ENCODE measurements around the gene TBCA.
"Not testable (repeated sequence)": the region's sequence is repeated elsewhere in the genome, so short reads cannot be mapped to it uniquely, and the experiment has no call there.

TBCA gene

DNA sequence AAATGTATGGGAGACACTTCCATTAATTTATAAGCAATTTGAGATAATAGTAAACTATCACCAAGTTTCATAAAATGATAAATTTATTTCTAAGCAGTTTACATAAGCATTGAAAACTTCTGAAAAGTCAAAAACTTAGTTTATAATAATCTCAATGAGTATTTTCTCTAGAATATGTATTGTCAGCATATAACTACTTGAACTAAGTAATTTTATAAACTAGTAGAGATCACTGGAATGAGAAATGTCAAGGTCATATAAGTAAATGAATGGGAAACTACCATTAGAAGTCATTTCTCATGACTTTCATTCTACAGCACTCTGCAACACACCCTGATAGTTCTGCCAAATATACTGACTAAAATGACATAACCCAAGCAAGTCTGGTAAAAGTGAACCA is 3.4 kb downstream of the TBCA start:
- no peak for DNase-seq (ENCODE audit: low spot score)

DNA sequence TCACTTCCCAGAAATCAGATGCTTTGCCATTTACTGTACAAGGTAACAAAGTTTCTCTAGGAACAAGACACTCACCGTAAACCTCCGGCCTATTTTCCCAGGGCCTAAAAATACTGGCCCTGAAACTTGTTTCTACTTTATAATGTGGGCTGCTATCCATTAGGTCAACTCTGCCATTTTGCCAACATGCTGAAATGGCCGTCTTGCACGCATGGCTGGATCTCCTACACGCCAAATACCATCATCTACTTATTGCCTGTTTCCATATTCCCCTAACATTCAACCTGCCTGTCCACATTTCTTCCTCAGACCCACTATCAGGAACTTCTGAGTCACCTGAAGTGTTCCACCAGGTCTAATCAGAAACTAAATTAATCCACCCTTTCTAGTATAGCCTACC is 4.7 kb downstream of the TBCA start:
- DNase-seq (ENCODE audit: low spot score), result no peak

DNA sequence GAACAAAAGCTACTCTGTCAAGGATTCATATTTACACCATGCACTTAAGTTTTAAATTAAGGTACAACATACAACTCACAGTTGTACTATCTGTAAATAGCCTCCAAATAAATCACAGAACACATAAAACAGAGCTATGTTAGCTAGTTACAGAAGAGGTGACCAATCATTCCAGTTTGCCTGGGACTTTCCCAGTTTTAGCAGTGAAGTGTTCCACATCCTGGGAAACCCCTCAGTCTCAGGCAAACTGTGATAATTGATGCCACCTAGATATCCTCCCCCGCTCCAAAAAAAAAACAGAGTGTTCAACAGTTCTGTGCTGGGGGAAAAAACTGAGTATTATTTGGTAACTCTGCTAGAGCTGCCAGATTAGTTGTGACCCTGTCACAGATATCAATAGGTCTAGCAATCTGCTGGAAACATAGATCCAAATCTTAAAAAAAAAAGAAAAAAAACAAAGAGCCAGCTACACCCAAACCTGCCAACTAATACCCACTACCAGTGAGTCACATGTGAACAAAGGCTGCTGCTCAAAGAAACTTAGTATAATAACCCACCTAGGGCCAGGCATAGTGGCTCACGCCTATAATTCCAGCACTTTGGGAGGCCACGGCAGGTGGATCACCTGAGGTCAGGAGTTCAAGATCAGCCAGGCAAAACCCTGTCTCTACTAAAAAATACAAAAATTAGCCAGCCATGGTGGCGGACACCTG is 5.7 kb downstream of the TBCA start:
- no peak for DNase-seq (ENCODE audit: low spot score)

DNA sequence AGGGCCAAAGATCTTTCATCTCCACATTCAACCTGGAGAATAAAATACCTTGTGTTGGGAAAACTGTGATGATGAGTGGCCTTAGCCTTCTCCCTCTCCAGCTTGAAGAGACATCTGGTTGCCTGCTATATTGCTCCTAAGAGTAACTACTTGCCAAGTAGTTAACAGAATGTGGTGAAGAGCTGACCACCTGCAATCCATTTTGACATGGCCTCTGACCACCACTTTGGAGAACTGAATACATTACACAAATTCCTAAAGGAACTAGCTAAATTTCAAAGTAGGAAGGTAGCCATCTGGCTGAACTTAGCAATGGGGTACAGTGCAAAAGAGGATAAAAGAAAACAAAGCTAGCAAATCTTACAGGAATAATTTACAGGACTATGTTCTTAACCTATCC is 7.2 kb downstream of the TBCA start:
- DNase-seq (ENCODE audit: low spot score), result no peak

DNA sequence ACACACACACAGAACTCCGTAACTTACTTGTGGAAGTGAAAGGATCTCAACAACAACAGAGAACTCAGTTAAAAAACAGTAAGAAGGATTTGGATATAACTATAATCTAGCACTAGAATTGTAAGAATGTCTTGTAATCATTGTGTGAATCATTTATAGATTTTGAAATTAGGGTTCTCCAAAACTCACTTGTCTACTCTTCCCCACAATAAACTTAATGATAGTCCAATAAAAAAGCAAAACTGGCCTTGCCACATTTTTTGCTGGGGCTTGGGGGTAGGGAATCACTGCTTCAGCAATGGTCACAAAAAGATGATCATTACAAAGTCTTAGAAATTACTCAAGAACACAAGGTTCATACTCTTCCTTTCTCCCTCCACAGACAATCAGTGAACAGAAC is 8.8 kb downstream of the TBCA start:
- DNase-seq (ENCODE audit: low spot score), result no peak

DNA sequence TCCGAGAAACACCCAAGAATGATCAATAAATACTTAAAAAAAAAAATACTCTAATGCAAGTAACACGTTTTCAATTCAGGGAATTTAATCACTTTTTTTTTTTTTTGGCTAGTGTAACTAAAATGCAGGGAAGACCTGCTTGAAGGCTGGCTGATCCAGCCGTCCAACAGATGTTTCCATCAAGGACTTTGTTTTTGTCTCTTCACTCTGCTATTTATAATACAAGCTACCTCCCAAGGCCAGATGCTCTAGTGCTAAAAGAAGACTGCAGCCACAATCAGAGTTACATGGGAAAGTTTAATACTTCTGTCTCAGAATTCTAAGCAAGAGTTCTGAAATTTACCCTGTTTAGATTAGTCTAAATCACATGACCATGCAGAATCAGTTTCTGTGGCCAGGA is 14.5 kb downstream of the TBCA start:
- no peak for DNase-seq (ENCODE audit: low spot score)

DNA sequence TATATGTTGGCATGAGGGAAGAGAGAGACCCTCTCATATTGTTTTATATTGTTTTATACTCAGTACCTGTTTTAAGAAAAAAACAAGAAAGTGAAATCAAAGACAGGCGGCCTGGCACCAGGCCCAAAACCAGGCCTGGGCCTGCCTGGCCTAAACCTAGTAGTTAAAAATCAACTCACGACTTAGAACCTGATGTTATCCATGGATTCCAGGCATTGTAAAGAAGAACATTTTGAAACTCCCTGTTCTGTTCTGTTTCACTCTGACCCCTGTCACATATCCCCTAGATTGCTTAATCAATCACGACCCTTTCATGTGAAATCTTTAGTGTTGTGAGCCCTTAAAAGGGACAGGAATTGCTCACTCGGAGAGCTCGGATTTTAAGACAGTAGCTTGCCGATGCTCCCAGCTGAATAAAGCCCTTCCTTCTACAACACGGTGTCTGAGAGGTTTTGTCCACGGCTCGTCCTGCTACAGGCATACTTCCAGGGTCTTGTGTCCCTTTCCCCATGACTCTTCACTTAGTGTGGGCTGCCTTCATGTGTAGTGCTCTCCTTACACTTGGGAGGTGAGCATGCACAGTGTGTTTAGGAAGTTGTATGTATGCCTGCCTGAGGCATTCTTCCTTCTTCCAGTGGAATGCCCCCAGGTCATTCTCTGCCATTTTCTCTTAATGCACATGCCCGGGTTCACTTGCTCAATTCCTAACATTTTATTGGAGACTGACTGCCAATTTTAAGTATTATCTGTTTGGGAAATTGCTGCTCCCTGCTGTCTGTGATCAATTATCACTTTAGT is 17.8 kb downstream of the TBCA start:
- DNase-seq (ENCODE audit: low spot score), result no peak

DNA sequence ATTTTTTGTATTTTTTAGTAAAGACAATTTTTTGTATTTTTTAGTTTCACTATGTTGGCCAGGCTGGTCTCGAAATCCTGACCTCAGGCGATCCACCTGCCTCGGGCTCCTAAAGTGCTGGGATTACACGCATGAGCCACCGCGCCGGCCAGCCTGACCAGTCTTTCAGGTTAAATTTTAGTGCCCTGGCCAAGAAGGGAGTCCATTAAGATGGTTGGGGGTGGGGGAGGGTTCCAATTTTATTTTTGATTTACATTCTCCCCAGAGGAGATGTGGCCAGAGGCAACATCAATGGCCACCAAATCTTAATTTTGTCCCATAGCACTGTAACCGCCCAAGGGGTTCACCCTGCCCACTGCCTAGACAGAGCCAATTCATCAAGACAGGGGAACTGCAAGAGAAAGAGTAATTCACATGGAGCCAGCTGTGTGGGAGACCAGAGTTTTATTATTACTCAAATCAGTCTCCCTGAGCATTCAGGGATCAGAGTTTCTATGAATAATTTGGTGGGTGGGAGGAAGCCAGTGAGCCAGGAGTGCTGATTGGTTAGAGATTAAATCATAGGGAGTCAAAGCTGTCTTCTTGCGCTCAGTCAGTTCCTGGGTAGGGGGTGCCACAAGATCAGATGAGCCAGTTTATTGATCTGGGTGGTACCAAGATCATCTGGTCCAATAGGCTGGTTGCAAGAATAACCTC is 24.7 kb downstream of the TBCA start:
- no peak for DNase-seq (ENCODE audit: low spot score)

DNA sequence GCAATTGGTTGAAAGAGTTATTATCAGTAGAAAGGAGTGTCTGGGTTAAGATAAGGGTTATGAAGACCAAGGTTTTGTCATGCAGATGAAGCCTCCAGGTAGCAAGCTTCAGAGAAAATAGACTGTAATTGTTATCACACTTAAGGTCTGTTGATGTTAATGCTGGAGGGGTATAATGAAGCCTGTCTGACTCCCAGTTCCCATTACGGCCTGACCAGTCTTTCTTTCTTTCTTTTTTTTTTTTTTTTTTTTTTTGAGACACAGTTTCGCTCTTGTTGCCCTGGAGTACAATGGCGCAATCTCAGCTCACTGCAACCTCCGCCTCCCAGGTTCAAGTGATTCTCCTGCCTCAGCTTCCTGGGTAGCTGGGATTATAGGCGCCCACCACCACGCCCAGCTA is 25.2 kb downstream of the TBCA start:
- DNase-seq (ENCODE audit: low spot score), result not testable (repeated sequence)

DNA sequence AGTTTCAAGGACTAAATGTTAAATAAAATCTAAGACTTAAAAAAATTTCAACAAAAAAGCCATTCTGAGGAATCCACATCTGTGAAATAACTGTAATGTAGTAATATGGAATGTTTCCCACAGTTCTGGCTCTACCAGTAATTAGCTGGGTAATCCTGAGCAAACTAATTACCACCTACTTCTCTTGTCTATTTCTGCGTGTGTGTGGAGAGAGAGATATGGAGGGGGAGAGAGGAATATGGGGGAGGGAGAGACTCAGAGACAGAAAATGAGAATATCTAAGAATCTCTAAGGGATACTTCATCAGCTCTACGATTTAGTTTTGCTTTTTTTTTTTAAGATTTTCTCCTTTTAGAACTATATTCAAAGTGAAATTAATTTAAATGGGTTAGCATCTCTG is 28.0 kb downstream of the TBCA start:
- DNase-seq (ENCODE audit: low spot score), result no peak

DNA sequence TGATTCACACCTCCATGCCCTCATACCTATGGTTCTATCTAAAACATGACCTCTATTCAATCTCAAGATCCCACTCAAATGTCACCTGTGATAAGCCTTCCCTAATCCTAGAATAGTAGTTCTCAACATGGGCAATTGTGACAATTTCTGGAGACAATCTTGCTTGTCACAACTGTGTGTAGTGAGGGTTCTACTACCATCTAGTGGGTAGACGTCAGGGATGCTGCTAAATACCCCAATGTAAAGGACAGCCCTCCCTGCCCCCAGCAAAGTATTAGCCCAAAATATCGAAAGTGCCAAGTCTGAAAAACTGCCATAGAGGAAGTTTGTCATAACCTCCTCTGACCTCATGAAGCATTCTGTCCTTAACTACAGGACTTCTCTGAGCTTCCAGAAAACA is 32.0 kb downstream of the TBCA start:
- no peak for DNase-seq (ENCODE audit: low spot score)

DNA sequence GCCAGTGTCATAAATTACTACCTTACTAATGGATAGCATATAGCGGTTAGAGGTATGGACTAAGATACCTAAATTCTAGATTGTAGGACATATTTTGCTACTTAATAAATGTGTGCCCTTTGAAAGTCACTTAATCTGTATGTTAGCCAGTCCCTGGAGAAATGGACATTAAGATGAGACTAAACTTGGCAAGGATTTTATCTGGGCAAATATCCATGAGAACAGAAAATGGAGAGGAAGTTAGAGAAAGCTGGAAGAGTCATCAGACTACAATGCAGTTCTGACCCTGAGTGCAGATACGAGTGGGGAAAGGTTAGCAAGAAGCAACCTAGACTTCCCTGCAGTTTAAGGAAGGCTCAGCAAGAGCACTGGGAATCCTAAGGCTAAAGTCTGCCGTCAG is 33.0 kb downstream of the TBCA start:
- no peak for DNase-seq (ENCODE audit: low spot score)

DNA sequence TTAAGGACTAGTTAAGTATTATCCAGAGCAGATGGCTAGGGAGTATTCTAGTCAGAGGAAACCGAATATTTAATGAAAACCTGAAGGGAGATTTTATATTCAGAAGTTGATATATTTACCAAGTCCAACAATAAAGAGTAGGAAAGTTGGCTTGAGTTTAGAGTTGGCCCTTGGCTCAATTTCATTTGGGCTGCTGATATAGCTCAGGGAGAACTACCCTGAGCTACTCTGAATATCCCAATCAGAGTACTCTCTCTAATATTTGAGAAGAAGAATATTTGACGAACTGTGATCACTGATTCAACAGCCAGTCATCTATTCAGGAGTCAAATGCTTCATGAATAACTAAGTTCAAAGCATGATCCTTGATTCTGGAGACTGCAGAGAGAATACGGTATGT is 34.5 kb downstream of the TBCA start:
- DNase-seq (ENCODE audit: low spot score), result no peak

DNA sequence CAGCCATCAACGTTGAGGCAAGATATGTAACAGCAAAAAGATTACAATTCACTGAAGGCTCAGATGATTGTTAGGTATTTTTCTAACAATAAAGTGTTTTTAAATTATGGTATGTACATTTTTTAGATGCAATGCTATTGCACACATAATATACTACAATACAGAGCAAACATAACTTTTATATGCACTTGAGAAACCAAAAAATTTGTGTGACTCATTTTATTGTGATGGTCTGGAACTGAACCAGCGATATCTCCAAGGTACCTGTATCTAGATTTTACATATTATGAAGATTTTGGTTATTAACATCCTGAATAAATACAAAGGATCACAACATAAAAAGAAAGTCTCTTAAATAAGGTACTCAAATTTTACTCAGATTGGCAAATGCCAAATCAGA is 41.3 kb downstream of the TBCA start:
- DNase-seq (ENCODE audit: low spot score), result no peak

DNA sequence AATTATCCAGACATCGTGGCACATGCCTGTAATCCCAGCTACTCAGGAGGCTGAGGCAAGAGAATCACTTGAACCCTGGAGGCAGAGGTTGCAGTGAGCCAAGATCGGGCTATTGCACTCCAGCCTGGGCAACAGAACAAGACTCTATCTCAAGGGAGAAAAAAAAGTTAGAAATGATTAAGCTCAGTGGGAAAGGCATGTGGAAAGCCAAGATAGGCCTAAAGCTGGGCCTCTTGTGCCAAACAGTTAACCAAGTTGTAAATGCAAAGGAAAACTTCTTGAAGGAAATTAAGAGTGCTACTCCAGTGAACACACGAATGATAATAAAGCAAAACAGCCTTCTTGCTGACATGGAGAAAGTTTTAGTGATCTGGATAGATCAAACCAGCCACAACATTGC is 43.0 kb downstream of the TBCA start:
- DNase-seq (ENCODE audit: low spot score), result no peak

DNA sequence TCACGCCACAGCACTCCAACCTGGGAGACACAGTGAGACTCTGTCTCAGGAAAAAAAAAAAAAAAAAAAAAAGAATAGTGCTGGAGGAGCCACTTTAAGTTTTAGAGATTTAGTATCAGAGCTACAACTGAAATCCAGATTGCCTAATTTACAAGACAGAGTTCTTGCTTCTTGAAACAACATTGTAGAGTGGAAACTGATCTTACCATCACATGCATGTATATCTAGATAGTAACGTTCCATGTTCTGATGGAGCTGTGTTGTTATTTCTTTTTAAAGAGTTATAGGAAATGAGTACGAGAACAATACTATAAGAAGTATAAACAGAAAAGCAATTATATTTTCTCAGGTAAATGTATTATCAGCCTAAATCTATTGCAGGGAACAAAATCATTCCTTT is 48.9 kb downstream of the TBCA start:
- DNase-seq (ENCODE audit: low spot score), result no peak

DNA sequence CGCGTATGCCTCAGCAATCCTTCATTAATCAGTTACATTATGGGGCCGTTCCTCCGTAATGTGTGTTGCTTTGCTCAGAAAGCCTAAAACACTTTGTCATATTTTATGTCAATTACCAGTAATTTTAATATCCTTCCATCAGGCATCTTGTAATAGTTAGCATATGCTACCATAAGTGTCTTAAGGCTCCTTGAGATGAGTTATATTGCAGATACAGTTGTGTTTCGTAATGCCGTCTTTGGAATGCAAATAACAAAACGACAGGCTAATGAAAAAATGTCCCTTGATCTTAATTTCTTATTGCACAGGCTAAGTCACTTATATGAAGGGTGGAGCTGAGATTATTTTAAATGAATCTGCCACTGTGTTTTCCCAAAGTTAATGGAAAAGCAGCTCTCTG is 50.5 kb downstream of the TBCA start:
- no peak for DNase-seq (ENCODE audit: low spot score)

DNA sequence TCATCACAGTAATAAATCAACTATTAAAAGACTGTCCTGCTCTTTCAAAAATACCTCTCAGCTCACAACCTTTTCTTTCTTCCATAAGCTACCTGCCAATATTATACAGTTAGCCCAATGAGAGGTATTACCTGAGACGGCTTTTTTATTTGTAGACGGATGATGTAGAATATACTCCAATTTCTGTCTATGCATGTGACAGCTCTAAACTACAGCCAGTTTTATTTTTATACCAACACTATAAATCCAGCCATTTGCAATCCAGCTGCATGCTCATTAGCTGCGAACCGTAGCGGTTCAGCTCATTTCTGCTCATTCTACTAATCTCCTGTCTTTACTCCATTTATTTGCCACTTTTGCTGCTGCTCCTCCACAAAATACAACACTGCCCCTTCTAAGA is 51.2 kb downstream of the TBCA start:
- no peak for DNase-seq (ENCODE audit: low spot score)

DNA sequence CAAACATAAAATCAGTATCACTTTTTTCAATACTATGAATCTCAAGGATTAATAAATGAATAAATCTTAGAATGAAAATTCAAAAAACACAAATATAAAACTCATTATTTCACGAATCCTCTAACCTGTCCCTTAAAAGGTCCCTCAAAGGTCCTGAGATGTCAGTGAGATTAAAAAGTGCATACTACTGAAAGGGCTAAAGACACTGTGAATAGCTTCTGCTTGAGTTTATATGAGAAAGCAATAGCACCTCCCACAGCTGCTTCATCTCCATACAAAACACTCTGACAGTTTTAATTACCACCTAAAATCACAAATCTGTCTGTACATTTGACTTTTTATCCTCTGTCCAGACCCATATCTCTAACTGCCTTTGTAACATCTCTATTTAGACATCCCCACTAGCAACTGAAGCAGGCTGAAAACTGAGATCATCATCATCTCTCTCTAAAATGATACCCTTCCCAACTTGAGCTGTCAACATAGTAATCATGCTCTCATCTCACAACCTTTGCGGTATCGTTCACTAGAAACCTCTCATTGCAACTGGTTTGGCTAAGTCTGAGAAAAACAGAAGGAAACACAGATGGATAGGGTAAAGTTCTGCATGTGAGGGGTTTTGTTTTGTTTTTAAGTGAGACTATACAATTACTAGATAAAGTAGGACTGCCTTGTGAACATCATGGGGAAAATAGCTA is 56.3 kb downstream of the TBCA start:
- no peak for DNase-seq (ENCODE audit: low spot score)

DNA sequence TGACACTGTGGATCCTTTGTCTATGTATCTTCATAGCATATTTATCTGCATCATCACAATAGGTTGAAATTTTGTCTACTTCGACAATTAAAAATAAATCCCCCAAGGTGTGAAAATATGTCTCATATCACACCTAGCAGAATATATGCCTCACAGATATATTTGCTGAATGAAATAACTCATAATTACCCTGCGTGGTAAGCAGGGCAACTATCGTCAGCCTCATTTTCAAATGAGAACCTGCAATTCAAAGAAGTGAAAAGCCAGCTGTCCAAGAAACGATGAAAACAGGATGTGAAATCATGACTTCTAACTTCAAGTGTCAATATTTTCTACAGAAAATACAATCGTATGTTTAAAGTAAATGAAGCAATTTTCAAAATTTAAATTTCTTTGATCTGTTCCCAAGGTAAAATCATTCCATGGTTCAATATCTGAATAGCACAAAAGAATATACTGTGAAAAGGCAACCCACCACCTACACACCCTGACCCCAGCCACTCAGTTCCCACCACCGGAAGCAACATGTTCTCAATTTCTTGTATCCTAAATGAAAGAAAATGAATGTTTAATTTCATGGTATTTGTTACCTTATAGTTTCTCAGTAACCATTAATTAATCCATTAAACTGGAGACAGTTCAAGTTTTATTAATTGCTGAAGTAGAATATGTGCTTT is 57.1 kb downstream of the TBCA start:
- no peak for DNase-seq (ENCODE audit: low spot score)

DNA sequence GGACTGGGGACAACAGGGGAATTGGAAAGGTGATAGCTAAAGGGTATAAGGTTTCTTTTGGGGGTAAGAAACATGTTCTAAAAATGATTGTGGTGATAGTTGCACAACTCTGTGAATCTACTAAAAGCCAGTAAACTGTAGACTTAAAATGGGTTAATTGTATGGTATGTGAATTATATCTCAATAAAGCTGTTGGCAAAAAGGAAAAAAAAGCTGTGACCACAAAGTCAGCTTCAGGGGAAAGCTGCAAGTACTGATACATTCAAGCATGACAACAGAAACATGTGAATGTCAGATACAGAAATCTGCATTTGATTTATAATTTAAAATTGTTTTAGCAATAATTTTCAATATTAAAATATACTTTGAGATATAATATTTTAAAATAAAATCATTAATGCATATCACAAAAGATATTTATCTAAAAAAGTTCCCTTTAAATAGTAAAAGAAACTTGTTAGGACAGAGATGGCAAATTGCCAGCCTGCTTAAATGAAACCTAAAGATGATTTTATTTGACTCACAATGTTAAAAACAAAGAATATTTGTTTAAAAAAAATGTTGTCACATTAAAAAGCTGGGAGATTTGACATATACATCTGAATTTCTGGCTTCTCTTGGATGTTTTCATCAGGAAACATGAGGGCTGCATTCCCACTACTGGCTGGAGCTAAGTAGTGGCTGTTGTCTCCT is 66.0 kb downstream of the TBCA start:
- DNase-seq (ENCODE audit: low spot score), result no peak

DNA sequence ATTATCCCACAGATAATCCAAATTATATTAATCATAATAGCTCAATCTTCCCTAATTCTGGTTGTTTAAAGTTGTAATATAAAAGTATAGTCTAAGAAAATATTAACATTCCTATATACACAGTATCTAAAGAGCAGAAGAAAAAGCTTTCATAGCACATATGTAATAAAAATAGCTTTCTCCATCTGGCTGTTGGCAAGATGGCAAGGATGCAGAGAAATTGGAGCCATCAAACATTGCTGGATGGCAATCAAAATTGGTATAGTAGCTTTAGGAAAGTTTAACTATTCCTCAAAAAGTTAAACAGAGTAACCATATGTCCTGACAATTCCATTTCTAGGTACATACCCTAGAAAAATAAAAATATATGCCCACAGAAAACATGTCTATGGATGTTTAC is 66.8 kb downstream of the TBCA start:
- no peak for DNase-seq (ENCODE audit: low spot score)

Data from COLO829 (cell line).